Measurements from ENCODE around the gene UQCRH. TPM values are rescaled to one million over a fixed set of nuclear protein-coding genes. Genes with fewer than 3 reads are reported as not detected.

UQCRH gene
- total RNA-seq, 4 donors from 2014 or later, result 398 to 609 (median 515) TPM

- no peak for TF ChIP-seq CTCF (IDR thresholded peaks at IDR 0.05)
- ATAC-seq (ENCODE audit: low FRiP score), result no peak
- no peak for DNase-seq (ENCODE audit: low spot score)
These were observed 38.0 kb downstream of the UQCRH start for GRCh38 chr1:46341222-46342083.

GRCh38 chr1:46342084-46342656 lies 38.7 kb downstream of the UQCRH start:
- ATAC-seq (ENCODE audit: low FRiP score), result no peak

GRCh38 chr1:46342677-46343350 lies 39.3 kb downstream of the UQCRH start:
- TF ChIP-seq CTCF (IDR thresholded peaks at IDR 0.05), result no peak
- DNase-seq (ENCODE audit: low spot score) (no peak), ATAC-seq (ENCODE audit: low FRiP score) (no peak)

More at GRCh38 chr1:46342084-46342656, 38.7 kb downstream of the UQCRH start:
- no peak for TF ChIP-seq CTCF (IDR thresholded peaks at IDR 0.05)
- no peak for DNase-seq (ENCODE audit: low spot score)

GRCh38 chr1:46343351-46343695 lies 39.8 kb downstream of the UQCRH start:
- DNase-seq (ENCODE audit: low spot score), result no peak
- TF ChIP-seq CTCF (IDR thresholded peaks at IDR 0.05), result no peak
- no peak for ATAC-seq (ENCODE audit: low FRiP score)

- ATAC-seq (ENCODE audit: low FRiP score) (no peak), DNase-seq (ENCODE audit: low spot score) (no peak)
- no peak for TF ChIP-seq CTCF (IDR thresholded peaks at IDR 0.05)
These were observed 40.2 kb downstream of the UQCRH start for GRCh38 chr1:46343705-46344104.

GRCh38 chr1:46344481-46344880 lies 41.0 kb downstream of the UQCRH start:
- no peak for ATAC-seq (ENCODE audit: low FRiP score)
- no peak for DNase-seq (ENCODE audit: low spot score)
- no peak for TF ChIP-seq CTCF (IDR thresholded peaks at IDR 0.05)
